ENCODE data around the gene AHNAK. TPM values are rescaled to one million over a fixed set of nuclear protein-coding genes. Genes with fewer than 3 reads are reported as not detected.

AHNAK gene
- total RNA-seq, 1 donor from 2014 or later = 546 TPM

DNA sequence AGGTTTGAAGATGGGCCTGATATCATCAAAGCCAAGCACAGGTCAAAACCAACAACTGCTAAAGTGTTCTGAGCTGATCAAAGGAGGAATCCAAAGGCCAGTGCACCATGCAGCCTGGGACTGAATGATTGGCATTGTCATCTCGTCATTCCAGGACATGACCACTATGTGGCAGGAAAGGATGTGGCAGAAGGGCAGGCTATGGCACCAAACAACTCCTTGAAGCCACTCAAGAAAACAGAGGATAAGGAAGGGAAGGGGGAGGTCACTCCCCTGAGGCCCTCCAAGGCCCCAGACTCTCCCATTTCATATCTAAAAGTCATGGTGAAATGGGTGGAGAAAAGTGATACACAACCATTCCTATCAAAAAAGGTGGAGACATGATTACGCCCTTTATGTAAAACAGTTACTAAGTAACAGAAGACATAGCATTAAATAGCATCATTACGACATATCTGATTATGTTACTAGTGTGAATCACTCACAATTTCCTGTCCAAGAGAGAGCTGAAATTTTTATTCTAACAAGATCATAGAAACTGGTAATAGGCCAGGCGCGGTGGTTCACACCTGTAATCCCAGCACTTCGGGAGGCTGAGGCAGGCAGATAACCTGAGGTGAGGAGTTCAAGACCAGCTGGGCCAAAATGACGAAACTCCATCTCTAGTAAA is 49.3 kb downstream of the AHNAK start:
- no peak for DNase-seq (ENCODE audit: low spot score)

DNA sequence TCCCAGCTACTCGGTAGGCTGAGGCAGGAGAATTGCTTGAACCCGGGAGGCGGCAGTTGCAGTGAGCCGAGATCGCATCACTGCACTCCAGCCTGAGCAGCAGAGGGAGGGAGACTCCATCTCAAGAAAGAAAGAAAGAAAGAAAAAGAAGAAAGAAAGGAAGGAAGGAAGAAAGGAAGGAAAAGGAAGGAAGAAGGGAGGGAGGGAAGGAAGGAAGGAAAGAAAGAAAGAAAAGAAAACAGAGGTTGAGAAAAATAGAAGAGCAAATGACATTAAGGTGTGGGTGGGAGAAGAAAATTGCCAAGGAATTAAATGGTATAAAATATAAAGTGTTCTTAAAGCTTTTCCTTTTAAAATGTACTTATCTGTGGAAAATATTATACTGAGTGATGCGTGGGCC is 49.9 kb downstream of the AHNAK start:
- no peak for DNase-seq (ENCODE audit: low spot score)

DNA sequence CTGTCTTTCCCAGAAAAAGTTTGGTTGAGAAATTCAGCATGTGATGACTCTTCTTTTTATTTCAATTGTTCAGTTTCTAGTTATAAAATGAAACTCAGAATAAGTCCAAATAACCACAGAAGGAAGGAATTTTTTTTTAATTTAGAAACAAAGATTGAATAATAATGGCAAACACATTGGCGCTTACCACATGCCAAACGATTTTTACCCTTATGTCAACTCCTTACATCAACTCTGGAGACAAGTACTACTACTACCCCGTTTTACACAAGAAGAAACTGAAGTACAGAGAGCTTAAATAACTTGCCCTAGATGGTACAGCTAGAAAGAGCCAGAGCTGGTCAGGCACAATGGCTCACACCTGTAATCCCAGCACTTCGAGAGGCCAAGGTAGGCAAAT is 52.4 kb downstream of the AHNAK start:
- no peak for DNase-seq (ENCODE audit: low spot score)

DNA sequence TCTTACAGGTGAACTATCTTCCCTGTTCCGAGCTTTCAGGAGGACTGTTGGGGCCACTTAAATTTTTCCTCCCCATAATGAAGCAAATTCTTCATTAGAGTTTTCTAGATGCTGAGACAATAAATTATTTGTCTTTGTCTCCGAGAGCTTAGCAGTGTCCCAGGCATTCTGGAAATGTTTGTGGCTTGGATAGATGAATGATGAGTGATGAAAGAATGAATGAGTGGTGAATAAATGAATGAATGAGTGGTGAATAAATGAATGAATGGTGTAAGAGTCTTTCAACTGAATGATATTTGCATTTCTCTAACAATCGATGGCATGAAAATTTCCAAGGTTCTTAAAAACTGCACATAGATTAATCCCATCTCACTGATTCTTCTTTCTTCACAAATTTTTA is 52.8 kb downstream of the AHNAK start:
- DNase-seq (ENCODE audit: low spot score) = no peak

DNA sequence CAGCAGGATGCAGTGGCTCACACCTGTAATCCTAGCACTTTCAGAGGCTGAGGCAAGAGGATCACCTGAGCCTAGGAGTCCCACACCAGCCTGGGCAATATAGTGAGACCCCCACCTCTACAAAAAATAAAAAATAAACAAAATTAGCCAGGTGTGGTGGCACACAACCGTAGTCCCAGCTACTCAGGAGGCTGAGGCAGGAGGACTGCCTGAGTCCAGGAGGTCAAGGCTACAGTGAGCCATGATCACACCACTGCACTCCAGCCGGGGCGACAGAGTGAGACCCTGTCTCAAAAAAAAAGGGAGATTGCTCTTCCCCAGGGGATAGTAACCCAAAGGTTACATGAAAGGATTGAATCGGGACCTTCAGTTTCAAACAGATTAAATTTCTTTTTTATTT is 54.0 kb downstream of the AHNAK start:
- no peak for DNase-seq (ENCODE audit: low spot score)

- no peak for DNase-seq (ENCODE audit: low spot score)
Measured at GRCh38 chr11:62491571-62492329, 54.9 kb downstream of the AHNAK start.

DNA sequence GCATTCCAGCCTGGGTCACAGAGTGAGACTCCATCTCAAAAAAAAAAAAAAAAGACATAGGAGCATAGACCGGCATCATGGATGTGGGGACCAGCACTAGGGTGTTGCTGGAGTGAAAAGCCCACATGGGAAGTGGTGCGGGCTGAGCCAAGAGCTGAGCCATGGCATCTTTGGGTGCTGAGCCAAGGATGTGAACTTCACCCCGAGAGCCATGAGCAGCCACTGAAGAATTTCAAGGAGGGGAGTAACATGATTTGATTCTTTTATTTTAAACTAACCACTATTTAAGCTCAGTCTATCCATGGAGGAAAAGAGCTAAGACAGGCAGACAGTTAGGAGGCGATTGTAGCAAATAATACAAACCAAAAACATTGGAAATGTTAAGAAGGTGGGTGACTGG is 57.4 kb downstream of the AHNAK start:
- no peak for DNase-seq (ENCODE audit: low spot score)

GRCh38 chr11:62487738-62488551 is 58.7 kb downstream of the AHNAK start:
- DNase-seq (ENCODE audit: low spot score) = no peak

GRCh38 chr11:62487136-62487535 is 59.5 kb downstream of the AHNAK start:
- no peak for DNase-seq (ENCODE audit: low spot score)

DNA sequence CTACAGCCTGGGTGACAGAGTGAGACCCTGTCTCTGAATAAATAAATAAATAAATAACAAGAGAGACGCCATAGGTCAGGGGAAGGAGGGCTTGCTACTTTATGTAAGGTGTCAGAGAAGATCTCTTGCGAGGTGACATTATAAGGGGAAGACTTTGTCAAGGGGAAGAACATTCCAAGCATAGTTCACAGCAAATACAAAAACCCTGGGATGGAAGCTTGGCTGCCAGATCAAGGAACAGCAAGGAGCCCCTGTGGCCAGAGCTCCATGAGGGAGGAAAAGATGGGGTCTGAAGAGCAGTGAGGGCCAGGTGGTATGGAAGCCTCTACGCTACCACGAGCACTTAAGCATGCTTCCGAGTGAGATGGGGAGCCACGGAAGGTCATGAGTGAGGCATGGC is 62.3 kb downstream of the AHNAK start:
- no peak for DNase-seq (ENCODE audit: low spot score)

DNA sequence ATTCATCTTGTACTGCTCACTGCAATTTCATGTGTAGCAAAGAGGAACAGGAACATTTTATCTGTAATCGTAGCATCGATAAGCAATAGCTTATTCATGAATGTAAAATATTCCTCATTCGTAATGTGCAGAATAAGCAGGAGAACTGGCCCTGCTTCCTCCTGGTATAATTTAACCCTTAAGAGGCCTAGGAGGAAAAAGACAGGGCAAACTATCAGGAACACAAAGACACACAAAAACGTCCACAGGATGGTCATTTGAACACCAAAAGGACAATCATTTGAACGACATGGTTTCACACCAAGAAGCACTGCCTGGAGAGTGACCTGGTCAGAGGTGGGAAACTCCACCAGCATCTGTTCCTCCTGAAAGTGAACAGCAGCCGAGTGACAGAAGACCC is 63.9 kb downstream of the AHNAK start:
- no peak for DNase-seq (ENCODE audit: low spot score)

DNA sequence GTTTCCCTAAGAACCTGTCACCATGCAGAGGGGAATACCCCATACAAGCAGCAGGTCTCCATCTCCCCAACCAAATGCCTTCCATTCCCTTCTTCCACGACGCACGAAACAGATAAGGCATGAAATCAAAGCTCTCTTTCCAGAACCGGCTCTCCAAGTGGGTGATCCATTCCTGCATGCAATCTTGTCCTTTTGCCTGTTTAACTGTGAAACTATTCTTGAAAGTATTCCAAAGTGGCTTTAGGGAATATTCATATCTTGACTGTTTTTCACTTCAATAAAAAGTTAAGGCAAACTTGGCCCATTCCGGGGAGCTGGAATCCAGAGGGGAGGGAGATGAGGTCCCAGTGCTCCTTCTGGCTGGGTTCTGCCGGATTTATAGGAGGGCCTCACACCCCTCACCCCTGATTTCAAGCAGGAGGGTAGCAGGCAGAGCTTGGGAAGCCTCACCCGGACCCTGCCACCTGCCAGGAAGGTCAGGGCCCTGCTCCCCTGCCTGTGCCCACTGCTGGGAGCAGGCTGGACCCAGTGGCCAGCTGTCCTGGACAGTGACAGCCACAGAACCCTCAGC is 66.9 kb downstream of the AHNAK start:
- DNase-seq (ENCODE audit: low spot score) = no peak

DNA sequence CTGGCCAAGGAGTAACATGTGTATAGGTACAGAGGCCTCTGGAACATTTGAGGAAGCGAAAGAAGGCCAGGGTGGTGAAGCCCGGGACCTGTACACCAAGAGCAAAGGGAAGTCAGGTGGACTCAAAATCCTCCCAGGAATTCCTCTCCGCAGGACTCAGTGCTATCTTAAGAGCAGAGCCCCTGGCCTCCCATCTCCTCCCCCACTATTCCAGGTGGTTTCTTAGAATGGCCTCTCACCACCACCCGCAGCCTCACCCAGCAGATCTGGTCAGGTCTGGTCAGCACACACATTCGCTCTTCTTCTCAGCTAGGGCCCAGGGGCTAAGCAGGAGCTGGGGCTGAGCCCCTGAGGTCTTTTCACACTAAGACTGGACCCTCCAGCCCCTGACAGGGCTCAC is 68.7 kb downstream of the AHNAK start:
- DNase-seq (ENCODE audit: low spot score) = no peak

- no peak for DNase-seq (ENCODE audit: low spot score)
Measured at GRCh38 chr11:62472063-62472884, 74.3 kb downstream of the AHNAK start.

DNA sequence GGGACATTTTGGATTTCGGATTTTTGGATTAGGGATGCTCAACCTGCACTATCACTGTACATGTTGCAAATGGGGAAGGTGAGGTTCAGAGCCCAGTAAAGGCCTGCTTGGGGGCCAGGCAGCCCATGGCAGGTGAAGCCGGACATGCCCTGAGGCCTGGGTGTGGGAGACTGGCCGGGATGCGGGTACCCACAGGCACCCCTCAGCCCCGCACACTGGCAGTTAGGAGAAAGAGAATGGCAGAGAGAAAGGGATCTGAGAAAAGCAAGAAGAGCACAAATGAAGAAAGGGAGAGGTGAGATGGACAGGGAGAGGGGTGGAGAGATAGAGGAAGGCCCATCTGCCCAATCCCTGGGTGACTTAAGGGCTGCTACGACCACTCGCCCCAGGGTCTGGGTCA is 75.0 kb downstream of the AHNAK start:
- DNase-seq (ENCODE audit: low spot score) = no peak

- DNase-seq (ENCODE audit: low spot score) = no peak
Measured at GRCh38 chr11:62468577-62468976, 78.0 kb downstream of the AHNAK start.

GRCh38 chr11:62466444-62466843 is 80.2 kb downstream of the AHNAK start:
- no peak for DNase-seq (ENCODE audit: low spot score)

GRCh38 chr11:62464655-62465054 is 82.0 kb downstream of the AHNAK start:
- DNase-seq (ENCODE audit: low spot score) = no peak

GRCh38 chr11:62463121-62463542 is 83.5 kb downstream of the AHNAK start:
- no peak for DNase-seq (ENCODE audit: low spot score)

DNA sequence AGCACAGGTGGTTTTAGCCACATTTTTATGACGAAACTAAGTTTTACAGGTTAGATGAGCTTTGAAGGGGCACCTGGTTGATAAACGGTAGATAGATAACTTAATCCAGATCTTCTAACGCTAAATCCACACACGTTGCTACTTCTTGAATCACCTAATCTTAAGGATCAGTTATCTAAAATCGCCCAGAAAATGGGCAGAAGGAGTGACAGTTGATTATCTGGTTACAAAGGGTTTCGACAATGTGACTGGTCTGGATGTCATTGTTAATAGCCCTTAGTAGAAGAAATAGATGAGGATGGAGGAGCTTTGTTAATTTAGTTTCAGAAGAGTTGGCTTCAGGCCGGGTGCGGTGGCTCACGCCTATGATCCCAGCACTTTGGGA is 84.1 kb downstream of the AHNAK start:
- no peak for DNase-seq (ENCODE audit: low spot score)

DNA sequence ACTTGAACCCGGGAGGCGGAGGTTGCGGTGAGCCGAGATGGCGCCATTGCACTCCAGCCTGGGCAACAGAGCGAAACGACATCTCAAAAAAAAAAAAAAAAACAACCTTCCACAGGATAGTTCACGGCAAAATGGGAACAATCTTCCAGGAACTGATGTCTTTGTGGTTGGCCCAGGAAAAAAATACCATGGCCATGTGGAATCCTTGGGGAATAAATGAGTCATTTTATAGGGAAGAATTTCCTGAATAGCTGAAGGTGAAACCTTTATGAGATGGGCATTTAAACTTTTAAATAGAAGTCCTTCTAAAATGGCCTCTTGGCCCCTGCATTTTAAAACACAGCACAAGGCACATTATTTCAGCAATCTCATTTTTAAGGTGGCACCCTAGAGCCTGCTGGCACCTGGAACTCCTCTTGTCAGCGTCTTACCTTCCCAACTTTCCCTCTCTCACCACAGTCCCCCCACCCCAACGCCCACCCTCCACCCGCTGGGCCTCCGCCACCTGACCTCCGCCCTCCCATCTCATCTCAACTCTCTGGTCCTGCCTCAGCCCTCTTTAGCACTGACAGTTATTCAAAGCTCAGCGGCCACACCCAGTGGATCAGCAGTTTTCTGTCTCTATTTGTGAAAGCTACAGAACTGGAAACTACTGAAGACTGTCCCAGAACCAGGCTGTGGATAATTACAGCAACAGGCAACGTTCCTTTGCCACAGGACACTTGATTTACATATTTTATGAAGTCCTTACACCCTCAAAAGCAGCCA is 84.7 kb downstream of the AHNAK start:
- no peak for DNase-seq (ENCODE audit: low spot score)
